BLaER1 (cell line): ENCODE measurements around the gene TMEM18.
"Not testable (repeated sequence)": the region's sequence is repeated elsewhere in the genome, so short reads cannot be mapped to it uniquely, and the experiment has no call there.

Experiments
- H3K27ac ChIP-seq: shearing (Covaris generic); formaldehyde crosslinking; 2 replicates; pipeline ENCODE4 v1.8.1; 2022
- H3K27me3 ChIP-seq: shearing (Covaris generic); formaldehyde crosslinking; 2 replicates; pipeline ENCODE4 v1.8.1; 2022
- H3K36me3 ChIP-seq: shearing (Covaris generic); formaldehyde crosslinking; 2 replicates; pipeline ENCODE4 v1.8.1; 2022
- H3K4me1 ChIP-seq: shearing (Covaris generic); formaldehyde crosslinking; 2 replicates; pipeline ENCODE4 v1.8.1; 2022
- H3K4me2 ChIP-seq: shearing (Covaris generic); formaldehyde crosslinking; 2 replicates; pipeline ENCODE4 v1.8.1; 2022
- H3K4me3 ChIP-seq: shearing (Covaris generic); formaldehyde crosslinking; 2 replicates; pipeline ENCODE4 v1.8.1; 2022
- H3K9ac ChIP-seq: shearing (Covaris generic); formaldehyde crosslinking; 2 replicates; pipeline ENCODE4 v1.8.1; 2022
- H3K9me3 ChIP-seq: shearing (Covaris generic); formaldehyde crosslinking; 2 replicates; pipeline ENCODE4 v1.8.1; 2022
- H4K20me1 ChIP-seq: shearing (Covaris generic); formaldehyde crosslinking; 2 replicates; pipeline ENCODE4 v1.8.1; 2022
- Cebpa-rat ChIP-seq: shearing (Covaris generic); IDR thresholded peaks from 2 replicates; pipeline ENCODE4 v1.8.1; 2022

TMEM18 gene

GRCh38 chr2:714005-714741, 37.0 kb upstream of the TMEM18 start:
- peak overlapping the region; percentile 74 for H3K4me2 ChIP-seq
- peaks cover 26% of the 10 kb centered on the region for H3K4me1 ChIP-seq
- H4K20me1 ChIP-seq, result no peaks in the 10 kb centered on the region
- no peak overlapping the region for H3K4me3 ChIP-seq
- no peaks in the 10 kb centered on the region for H3K9me3 ChIP-seq
- H3K9ac ChIP-seq, result no peak overlapping the region
- no peak overlapping the region for H3K27ac ChIP-seq
- H3K36me3 ChIP-seq, result no peaks in the 10 kb centered on the region
- no peak for TF ChIP-seq Cebpa-rat
- H3K27me3 ChIP-seq, result no peaks in the 10 kb centered on the region

DNA sequence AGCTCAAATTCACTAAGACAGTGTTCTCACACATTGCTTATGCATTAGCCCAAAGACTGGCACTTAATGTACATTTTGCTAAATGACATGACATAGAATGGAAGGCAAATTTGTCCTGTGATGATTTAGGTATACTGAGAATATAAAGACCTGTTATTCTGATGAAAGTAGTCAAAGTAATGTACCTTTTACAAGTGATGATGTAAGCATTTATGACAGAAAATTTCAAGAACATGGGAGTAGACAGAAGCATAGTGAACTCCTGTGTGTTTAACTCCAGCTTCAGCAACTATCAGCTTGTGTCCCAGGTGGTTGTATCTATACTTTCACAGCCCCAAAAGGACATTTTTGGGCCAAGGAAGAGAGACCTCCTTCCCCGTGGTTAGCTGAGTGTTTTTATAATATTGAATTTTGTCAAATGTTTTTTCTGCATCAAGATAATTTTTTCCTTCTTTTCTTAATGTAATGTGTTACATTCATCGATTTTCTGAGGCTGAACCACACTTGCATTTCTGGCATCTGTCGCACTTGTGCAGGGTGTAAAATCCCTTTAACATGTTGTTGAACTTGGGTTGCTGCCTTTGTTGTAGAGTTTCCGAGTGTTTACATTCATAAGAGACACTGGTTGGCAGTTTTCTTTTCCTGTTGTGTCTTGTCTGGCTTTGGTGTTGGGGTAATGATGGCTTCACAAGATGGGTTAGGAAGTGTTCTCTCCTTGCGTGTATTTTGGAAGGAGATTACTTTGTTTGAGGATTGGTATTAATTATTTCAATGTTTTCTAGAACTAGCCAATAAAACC, 33.9 kb upstream of the TMEM18 start:
- Histone ChIP-seq H3K4me1 (peaks cover 26% of the 10 kb centered on the region), H3K36me3 (no peaks in the 10 kb centered on the region), H3K4me2 (no peak overlapping the region), H3K4me3 (no peak overlapping the region), H3K9ac (no peak overlapping the region), H3K27me3 (no peaks in the 10 kb centered on the region), H4K20me1 (no peaks in the 10 kb centered on the region), H3K9me3 (no peaks in the 10 kb centered on the region), H3K27ac (no peak overlapping the region)
- no peak for TF ChIP-seq Cebpa-rat

DNA sequence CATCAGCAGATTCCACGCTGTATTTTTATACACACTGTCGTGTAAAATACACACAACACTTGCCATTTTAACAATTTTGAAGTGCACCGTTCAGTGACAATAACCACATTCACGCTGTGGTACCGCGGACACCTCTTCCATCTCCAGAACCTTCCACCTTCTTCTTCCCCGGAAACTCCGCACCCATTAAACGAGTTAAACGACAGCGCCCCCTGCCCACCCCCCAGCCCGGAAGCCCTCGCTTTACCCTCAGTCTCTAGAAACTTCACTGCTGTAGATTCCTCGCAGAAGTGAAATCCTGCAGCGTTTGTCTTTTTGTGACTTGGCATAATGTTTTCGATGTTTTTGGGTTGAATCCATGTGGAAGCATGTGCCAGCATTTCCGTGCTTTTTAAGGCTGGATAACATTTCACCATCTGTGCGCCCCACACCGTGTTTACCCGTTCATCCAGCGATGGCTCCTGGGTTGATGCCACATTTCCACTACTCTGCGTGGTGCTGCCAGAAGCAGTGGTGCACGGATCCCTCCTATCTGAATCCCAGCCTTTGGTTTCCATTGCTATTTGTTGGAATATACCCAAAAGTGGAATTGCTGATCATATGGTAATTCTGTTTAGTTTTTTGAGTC, 32.0 kb upstream of the TMEM18 start:
- no peaks in the 10 kb centered on the region for H3K36me3 ChIP-seq
- no peak overlapping the region for H3K4me3 ChIP-seq
- TF ChIP-seq Cebpa-rat, result no peak
- no peak overlapping the region for H3K9ac ChIP-seq
- no peaks in the 10 kb centered on the region for H4K20me1 ChIP-seq
- H3K27ac ChIP-seq, result no peak overlapping the region
- no peaks in the 10 kb centered on the region for H3K27me3 ChIP-seq
- peaks cover 12% of the 10 kb centered on the region for H3K4me1 ChIP-seq
- no peak overlapping the region for H3K4me2 ChIP-seq
- H3K9me3 ChIP-seq, result peaks cover 4% of the 10 kb centered on the region; the same call in 1 of the 2 replicates

- no peaks in the 10 kb centered on the region for H3K27me3 ChIP-seq
- H4K20me1 ChIP-seq, result no peaks in the 10 kb centered on the region
- H3K4me1 ChIP-seq, result peaks cover 6% of the 10 kb centered on the region
- H3K36me3 ChIP-seq, result no peaks in the 10 kb centered on the region
- H3K4me2 ChIP-seq, result no peak overlapping the region
- no peak for TF ChIP-seq Cebpa-rat
- no peak overlapping the region for H3K4me3 ChIP-seq
- H3K9me3 ChIP-seq, result peaks cover 7% of the 10 kb centered on the region; the same call in 1 of the 2 replicates
- H3K27ac ChIP-seq, result no peak overlapping the region
- no peak overlapping the region for H3K9ac ChIP-seq
These were observed 31.5 kb upstream of the TMEM18 start for GRCh38 chr2:708667-709066.

GRCh38 chr2:705971-706511, 28.8 kb upstream of the TMEM18 start:
- H3K4me2 ChIP-seq, result no peak overlapping the region
- no peak overlapping the region for H3K27ac ChIP-seq
- H4K20me1 ChIP-seq, result no peaks in the 10 kb centered on the region
- H3K4me1 ChIP-seq, result no peaks in the 10 kb centered on the region
- H3K36me3 ChIP-seq, result no peaks in the 10 kb centered on the region
- peaks cover 7% of the 10 kb centered on the region; the same call in 1 of the 2 replicates for H3K9me3 ChIP-seq
- H3K27me3 ChIP-seq, result no peaks in the 10 kb centered on the region
- no peak overlapping the region for H3K4me3 ChIP-seq
- no peak for TF ChIP-seq Cebpa-rat
- no peak overlapping the region for H3K9ac ChIP-seq

DNA sequence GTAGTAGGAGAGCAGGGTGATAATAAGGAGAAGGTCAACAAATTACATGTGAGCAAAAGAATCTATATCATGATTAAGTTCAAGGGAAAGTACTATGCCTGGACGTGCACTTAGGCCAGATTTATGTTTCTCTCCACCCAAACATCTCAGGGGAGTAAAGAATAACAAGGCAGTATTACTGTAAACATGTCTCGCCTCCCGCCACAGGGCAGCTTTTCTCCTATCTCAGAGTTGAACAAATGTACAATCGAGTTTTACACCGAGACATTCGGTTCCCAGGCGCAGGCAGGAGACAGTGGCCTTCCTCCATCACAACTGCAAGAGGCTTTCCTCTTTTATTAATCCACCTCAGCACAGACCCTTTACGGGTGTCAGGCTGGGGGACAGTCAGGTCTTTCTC, 25.6 kb upstream of the TMEM18 start:
- H3K27ac ChIP-seq, H3K4me1 ChIP-seq, H3K4me3 ChIP-seq, H3K9ac ChIP-seq, H3K4me2 ChIP-seq, H3K27me3 ChIP-seq, H4K20me1 ChIP-seq, H3K36me3 ChIP-seq: not testable (repeated sequence)
- H3K9me3 ChIP-seq, result peaks cover 17% of the 10 kb centered on the region

GRCh38 chr2:696999-697627, 19.9 kb upstream of the TMEM18 start:
- Histone ChIP-seq H3K4me1 (peaks cover 52% of the 10 kb centered on the region), H3K27ac (peak overlapping the region; percentile 87), H3K9me3 (peaks cover 20% of the 10 kb centered on the region), H3K27me3 (no peaks in the 10 kb centered on the region), H3K9ac (no peak overlapping the region), H3K36me3 (no peaks in the 10 kb centered on the region), H3K4me2 (peak overlapping the region; percentile 85), H3K4me3 (no peak overlapping the region), H4K20me1 (no peaks in the 10 kb centered on the region)
- no peak for TF ChIP-seq Cebpa-rat

DNA sequence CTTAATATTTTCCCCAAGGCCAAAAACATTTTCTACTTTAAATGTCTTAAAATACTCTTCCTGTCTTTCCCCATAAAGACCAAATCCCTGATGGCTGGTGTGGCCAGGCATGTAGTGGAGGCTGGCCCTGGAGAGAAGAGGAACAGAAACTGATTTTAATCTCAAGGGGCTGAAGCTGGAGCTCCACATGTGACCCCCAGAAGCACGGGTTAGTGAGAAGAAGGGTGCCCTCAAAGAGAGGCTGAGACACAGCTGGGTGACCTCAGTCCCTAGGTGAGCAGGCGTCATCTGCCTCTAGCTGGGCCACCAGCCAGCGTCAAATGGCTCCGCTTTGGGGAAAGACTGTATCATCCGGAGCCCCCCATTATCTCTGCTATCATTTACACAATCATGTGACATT, 19.3 kb upstream of the TMEM18 start:
- peak overlapping the region; percentile 71 for H3K9ac ChIP-seq
- H3K27me3 ChIP-seq, result no peaks in the 10 kb centered on the region

DNA sequence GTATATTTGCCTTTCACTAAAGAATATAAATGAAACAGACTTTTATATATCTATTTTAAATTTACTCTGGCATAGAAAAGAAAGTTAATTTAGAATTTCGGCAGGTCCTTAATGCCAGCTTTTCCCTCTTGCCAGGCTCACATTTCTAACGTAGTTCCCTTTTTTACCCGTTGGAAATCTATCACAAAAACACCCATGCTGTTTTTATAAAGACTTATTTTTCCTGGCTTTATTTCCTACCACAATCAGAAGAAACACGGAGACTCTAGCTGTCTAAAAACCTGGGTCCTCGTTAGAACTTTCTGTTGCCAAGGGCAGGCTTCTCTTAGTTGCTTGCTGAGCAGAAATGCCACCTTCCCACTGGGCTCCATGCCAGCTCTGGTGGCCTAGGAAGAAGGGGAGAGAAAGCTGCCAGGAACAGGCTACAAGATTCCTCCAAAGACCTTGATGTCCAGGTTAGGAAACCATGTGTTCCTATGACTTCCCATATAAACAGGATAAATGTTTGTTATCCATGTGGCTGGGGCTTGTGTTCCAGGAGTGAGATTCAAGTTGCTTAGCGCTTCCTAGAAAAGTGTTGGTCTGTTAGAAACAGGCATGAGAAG, 17.8 kb upstream of the TMEM18 start:
- H3K9me3 ChIP-seq, result peaks cover 23% of the 10 kb centered on the region
- H3K36me3 ChIP-seq, result no peaks in the 10 kb centered on the region
- no peak for TF ChIP-seq Cebpa-rat
- H4K20me1 ChIP-seq, result no peaks in the 10 kb centered on the region
- H3K4me3 ChIP-seq, result no peak overlapping the region
- peaks cover 56% of the 10 kb centered on the region for H3K4me1 ChIP-seq
- peak overlapping the region; percentile 85 for H3K4me2 ChIP-seq
- H3K27ac ChIP-seq, result peak overlapping the region; percentile 87
- H3K27me3 ChIP-seq, result no peaks in the 10 kb centered on the region
- H3K9ac ChIP-seq, result peak overlapping the region; percentile 42; the same call in 1 of the 2 replicates

More for the DNA sequence above, 19.3 kb upstream of the TMEM18 start:
- TF ChIP-seq Cebpa-rat, result no peak
- peaks cover 25% of the 10 kb centered on the region for H3K9me3 ChIP-seq
- H3K36me3 ChIP-seq, result no peaks in the 10 kb centered on the region
- peaks cover 52% of the 10 kb centered on the region for H3K4me1 ChIP-seq
- peak overlapping the region; percentile 85 for H3K4me2 ChIP-seq
- peak overlapping the region; percentile 48 for H3K4me3 ChIP-seq
- H4K20me1 ChIP-seq, result no peaks in the 10 kb centered on the region
- H3K27ac ChIP-seq, result peak overlapping the region; percentile 87
